Endothelial cell of umbilical vein (primary cell): Measurements from ENCODE around the gene MYO19. TPM values are rescaled to one million over a fixed set of nuclear protein-coding genes. Genes with fewer than 3 reads are reported as not detected.

Experiments
- BruUV-seq: library from RNA; stranded (reverse); fragments of 400-500 nt; replicated peaks from 2 replicates; lab custom pipeline; 2021; lab: Mats Ljungman, UMichigan
- CTCF ChIA-PET: fragments of 300-600, 350-600 bp; sonication (Branson Sonifier 250); formaldehyde crosslinking; loops from one replicate; lab custom pipeline; 2021; ENCODE audit warnings: antibody characterized with exemption, inconsistent platforms; lab: Charles Lee
- POLR2A ChIA-PET: fragments of 300-600, 350-600 bp; sonication (Branson Sonifier 250); formaldehyde crosslinking; loops from one replicate; lab custom pipeline; 2021; ENCODE audit warnings: antibody characterized with exemption, inconsistent platforms; lab: Charles Lee
- DNase-seq: peaks from one replicate; pipeline ENCODE4 v3.0.0-alpha.2; 2011; ENCODE audit warnings: low read depth, low spot score
- FAIRE-seq: peaks from 2 replicates; lab custom pipeline; 2011; peaks lifted over from hg19 to GRCh38; lab: Jason Lieb, UNC
- H2AFZ ChIP-seq: 2 replicates; pipeline ENCODE4 v1.6.0; 2012; ENCODE audit warnings: low read depth, low read length, control low read depth, inconsistent platforms
- H3K27ac ChIP-seq: 2 replicates; pipeline ENCODE4 v1.5.1; 2011; ENCODE audit warnings: low read depth, mild to moderate bottlenecking, control low read depth, low read length, moderate library complexity; ENCODE audit not compliant: insufficient read depth
- H3K27me3 ChIP-seq, 2 experiments: 2 replicates each; pipeline versions ENCODE4 v1.6.0 to v1.6.1; 2011; ENCODE audit warnings: low read length in 2 of 2, mixed read lengths in 1 of 2; ENCODE audit not compliant: control insufficient read depth in 2 of 2, insufficient read depth in 2 of 2
- H3K36me3 ChIP-seq, 2 experiments: 2 replicates in 1 of 2; 3 replicates in 1 of 2; pipeline ENCODE4 v1.5.1; 2011; ENCODE audit warnings: low read length in 2 of 2, mild to moderate bottlenecking in 1 of 2, moderate library complexity in 1 of 2; ENCODE audit not compliant: control insufficient read depth in 2 of 2, insufficient read depth in 2 of 2; ENCODE audit errors: extremely low read depth in 1 of 2
- H3K4me1 ChIP-seq: 3 replicates; pipeline ENCODE4 v1.5.1; 2011; ENCODE audit warnings: mild to moderate bottlenecking, low read length; ENCODE audit not compliant: control insufficient read depth, insufficient read depth; ENCODE audit errors: extremely low read depth
- H3K4me2 ChIP-seq: 2 replicates; pipeline ENCODE4 v1.6.1; 2011; ENCODE audit warnings: low read length, control low read depth, mixed read lengths; ENCODE audit not compliant: insufficient read depth
- H3K4me3 ChIP-seq, 3 experiments: fragments of 200-600 bp in 1 of 3; sonication (generic), shearing (Covaris generic) in 1 of 3; replicated peaks in 1 of 3; 2 replicates each; pipeline ENCODE4 v1.5.1; 2011 to 2016; ENCODE audit warnings: control low read depth in 3 of 3, low read length in 3 of 3, mild to moderate bottlenecking in 2 of 3, inconsistent platforms in 1 of 3, low read depth in 1 of 3, moderate library complexity in 1 of 3; ENCODE audit not compliant: insufficient read depth in 1 of 3
- H3K79me2 ChIP-seq: 2 replicates; pipeline ENCODE4 v1.6.0; 2012; ENCODE audit warnings: low read length, inconsistent platforms; ENCODE audit not compliant: control insufficient read depth, insufficient read depth
- H3K9ac ChIP-seq: replicated peaks from 2 replicates; pipeline ENCODE3; 2011; ENCODE audit warnings: low read length, control low read depth; ENCODE audit not compliant: insufficient read depth; ENCODE audit errors: extremely low read depth
- H3K9me1 ChIP-seq: replicated peaks from 3 replicates; pipeline ENCODE4 v1.6.0; 2011; ENCODE audit warnings: mild to moderate bottlenecking, low read length; ENCODE audit not compliant: control insufficient read depth, insufficient read depth; ENCODE audit errors: extremely low read depth
- H3K9me3 ChIP-seq: replicated peaks from 2 replicates; pipeline ENCODE4 v1.5.1; 2012; ENCODE audit warnings: low read length, inconsistent platforms; ENCODE audit not compliant: control insufficient read depth, insufficient read depth
- H4K20me1 ChIP-seq: replicated peaks from 2 replicates; pipeline ENCODE3; 2011; ENCODE audit warnings: mild to moderate bottlenecking, low read length; ENCODE audit not compliant: control insufficient read depth, insufficient read depth; ENCODE audit errors: extremely low read depth
- CTCF ChIP-seq, 2 donors: IDR thresholded peaks; 1 replicate in 1 of 2; 2 replicates in 1 of 2; pipeline ENCODE4 v1.5.1; 2011; ENCODE audit warnings: low read length in 2 of 2, mild to moderate bottlenecking in 2 of 2, moderate library complexity in 2 of 2, control low read depth in 1 of 2, inconsistent platforms in 1 of 2, low read depth in 1 of 2; ENCODE audit not compliant: insufficient read depth in 1 of 2; ENCODE audit errors: extremely low read depth in 1 of 2
- EZH2 ChIP-seq: IDR thresholded peaks from 2 replicates; pipeline ENCODE4 v1.6.1; 2012; ENCODE audit warnings: borderline replicate concordance, low read depth, mild to moderate bottlenecking, moderate library complexity, low read length, inconsistent platforms; ENCODE audit not compliant: severe bottlenecking
- FOS ChIP-seq: IDR thresholded peaks from 2 replicates; pipeline ENCODE4 v1.6.1; 2011; ENCODE audit warnings: mild to moderate bottlenecking, low read length, moderate library complexity, borderline replicate concordance; ENCODE audit not compliant: insufficient read depth
- GATA2 ChIP-seq: IDR thresholded peaks from 2 replicates; pipeline ENCODE4 v1.7.0; 2011; ENCODE audit warnings: low read depth, mild to moderate bottlenecking, moderate library complexity, mixed read lengths, low read length; ENCODE audit not compliant: insufficient read length, insufficient read depth
- JUN ChIP-seq: IDR thresholded peaks from 2 replicates; pipeline ENCODE4 v1.6.1; 2011; ENCODE audit warnings: borderline replicate concordance, low read depth; ENCODE audit not compliant: insufficient read length, insufficient read depth
- MYC ChIP-seq: IDR thresholded peaks from one replicate; pipeline ENCODE4 v1.6.1; 2011; ENCODE audit warnings: mild to moderate bottlenecking, low read depth, low read length
- POLR2A ChIP-seq: IDR thresholded peaks from 2 replicates; pipeline ENCODE4 v1.6.1; 2012; ENCODE audit warnings: low read depth, mild to moderate bottlenecking, control low read depth, low read length
- POLR2AphosphoS5 ChIP-seq: IDR thresholded peaks from 2 replicates; pipeline ENCODE4 v1.6.1; 2012; ENCODE audit warnings: low read depth, mild to moderate bottlenecking, control low read depth, low read length, moderate library complexity; ENCODE audit not compliant: insufficient read depth
- dilution Hi-C: fragments of 300-500 bp; cut with MboI; formaldehyde crosslinking; loops from one replicate; pipeline ENCODE4 v1.15.0; 2019; ENCODE audit warnings: low sequenced_read_pairs; ENCODE audit not compliant: extremely low pct_ligation_motif_present
- intact Hi-C: fragments of 100-400 bp; cut with micrococcal nuclease; formaldehyde crosslinking; loops from one replicate; pipeline ENCODE4 v1.10.0; 2022
- polyA plus RNA-seq, 4 experiments: library from polyadenylated mRNA; depleted of rRNA in 3 of 4; stranded (reverse) in 3 of 4; unstranded in 1 of 4; fragments of >200 nt; gene quantifications; 2 replicates each; pipeline versions ENCODE4 v1.2.1 to v1.2.3, GENCODE V29; 2011 to 2012; ENCODE audit warnings: missing spikeins in 1 of 4
- total RNA-seq: library from RNA; stranded (reverse); gene quantifications from 2 replicates; pipeline ENCODE4 v1.2.3, GENCODE V29; 2021
- TF ChIP-seq, protein P1 (sequence below): IDR thresholded peaks from 2 replicates; pipeline ENCODE4 v1.6.1; 2011; ENCODE audit not compliant: insufficient read depth, insufficient read length

Gene MYO19
- total and polyA plus RNA-seq, 2 donors (not counting 3 experiments of a cell fraction or from before 2014, with no cell fraction given) = 75.4 to 95.7 TPM

DNA sequence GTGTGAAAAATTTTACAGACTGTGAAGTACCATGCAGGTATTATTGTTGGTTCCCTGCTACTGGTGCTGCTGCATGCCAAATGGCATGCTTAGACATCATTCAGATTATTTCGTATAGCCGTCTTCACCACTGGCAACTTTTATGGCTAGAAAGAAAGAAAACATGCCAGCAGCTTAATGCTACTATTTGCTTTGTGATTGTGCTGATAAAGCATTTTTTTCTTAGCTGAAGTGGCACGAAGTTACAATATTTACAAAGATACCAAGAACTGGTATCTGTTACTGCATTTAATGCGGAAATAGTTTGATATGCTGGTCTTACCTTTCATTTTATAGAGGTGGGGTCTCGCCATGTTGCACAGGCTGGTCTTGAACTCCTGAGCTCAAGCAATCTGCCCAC, 40.0 kb downstream of the MYO19 start:
- POLR2A ChIA-PET = no interaction called here
- Histone ChIP-seq H2AFZ (no peak overlapping the region), H3K36me3 (peaks cover 10 to 29% of the 10 kb centered on the region in 2 experiments), H3K9ac (no peak overlapping the region), H3K27ac (no peak overlapping the region), H3K4me1 (no peaks in the 10 kb centered on the region), H3K9me3 (no peaks in the 10 kb centered on the region), H3K4me3 (no peak overlapping the region), H3K4me2 (no peak overlapping the region), H3K27me3 (no peaks in the 10 kb centered on the region), H3K9me1 (no peaks in the 10 kb centered on the region), H3K79me2 (peaks cover 12% of the 10 kb centered on the region), H4K20me1 (no peaks in the 10 kb centered on the region)
- no peak for DNase-seq
- intact Hi-C loops (no loop called here), dilution Hi-C loops (no loop called here)
- CTCF ChIA-PET = interaction anchor here (1.6 to 2.0 kb wide), 2 partner anchors 9 to 12 kb away, joined by 3 to 11 read pairs; no protein-coding TSS in a partner anchor
- BruUV-seq = no TSS peak
- no peak for TF ChIP-seq FOS
- no peak for TF ChIP-seq GATA2
- TF ChIP-seq EZH2 = no peak
- TF ChIP-seq, protein P1, sequence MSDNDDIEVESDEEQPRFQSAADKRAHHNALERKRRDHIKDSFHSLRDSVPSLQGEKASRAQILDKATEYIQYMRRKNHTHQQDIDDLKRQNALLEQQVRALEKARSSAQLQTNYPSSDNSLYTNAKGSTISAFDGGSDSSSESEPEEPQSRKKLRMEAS = no peak
- TF ChIP-seq JUN = no peak
- TF ChIP-seq POLR2AphosphoS5 = no peak
- FAIRE-seq = no peak

- POLR2A ChIA-PET = no interaction called here
- H3K36me3 ChIP-seq = peaks cover 10 to 29% of the 10 kb centered on the region in 2 experiments
Measured at GRCh38 chr17:36493956-36494355, 40.7 kb downstream of the MYO19 start.

More at GRCh38 chr17:36493956-36494355, 40.7 kb downstream of the MYO19 start:
- Histone ChIP-seq H3K4me2 (no peak overlapping the region), H3K9ac (no peak overlapping the region), H3K79me2 (peaks cover 16% of the 10 kb centered on the region), H3K9me3 (no peaks in the 10 kb centered on the region), H4K20me1 (no peaks in the 10 kb centered on the region), H3K27me3 (no peaks in the 10 kb centered on the region), H3K27ac (no peak overlapping the region), H2AFZ (no peak overlapping the region), H3K4me3 (no peak overlapping the region), H3K9me1 (no peaks in the 10 kb centered on the region), H3K4me1 (no peaks in the 10 kb centered on the region)
- no peak for FAIRE-seq
- BruUV-seq = no TSS peak
- dilution Hi-C loops = no loop called here
- TF ChIP-seq JUN (no peak), FOS (no peak), MYC (no peak), POLR2A (no peak), CTCF (IDR thresholded peaks at IDR 0.05; ENCODE audit: extremely low read depth in 1 of 2, insufficient read depth in 1 of 2, low read depth in 1 of 2, low read length in 2 of 2) (no peak), EZH2 (no peak)
- intact Hi-C loops = no loop called here
- no peak for DNase-seq
- CTCF ChIA-PET = interaction anchor here (2.0 kb wide), 1 partner anchor 11 kb away, joined by 11 read pairs; no protein-coding TSS in a partner anchor
